CD4-positive, alpha-beta T cell treated with Interleukin-12 subunit alpha and Interleukin-12 subunit beta, for 1 hour (primary cell): ENCODE data around the gene RTKN.

Source experiments
- DNase-seq: peaks from one replicate; pipeline ENCODE4 v3.0.0-alpha.2; 2020

Gene RTKN

DNA sequence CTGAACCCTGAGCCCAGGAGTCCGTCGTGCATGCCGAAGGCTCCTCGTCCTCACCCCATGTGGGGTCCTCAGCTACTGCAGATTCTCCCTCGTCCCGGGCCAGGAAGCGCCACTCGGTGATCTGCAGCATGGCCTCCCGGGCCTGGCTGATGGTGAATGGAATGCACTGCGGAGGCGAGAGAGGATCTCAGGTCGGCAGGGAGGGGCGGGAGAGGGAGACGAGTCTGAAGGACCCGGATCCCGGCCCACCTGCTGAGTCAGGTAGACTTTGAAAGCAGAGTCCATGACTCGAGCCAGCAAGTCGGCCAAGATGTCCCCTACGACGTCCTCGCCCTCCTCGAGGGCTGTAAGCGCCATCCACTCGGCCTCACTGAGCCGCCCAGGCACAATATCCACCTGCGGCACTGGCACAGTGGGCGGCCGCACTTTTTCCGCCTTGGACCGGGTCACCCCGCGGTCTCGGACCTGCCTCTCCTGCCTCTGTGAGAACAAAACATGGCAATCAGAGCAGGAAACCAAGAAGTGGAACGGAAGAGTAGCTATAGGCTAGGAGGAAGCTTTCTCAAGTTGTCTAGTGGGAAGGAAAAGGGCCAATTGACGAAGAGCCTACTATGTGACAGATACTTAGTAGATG is 25.9 kb downstream of the RTKN start:
- DNase-seq, result no peak

GRCh38 chr2:74414881-74415761 is 26.6 kb downstream of the RTKN start:
- DNase-seq, result no peak

DNA sequence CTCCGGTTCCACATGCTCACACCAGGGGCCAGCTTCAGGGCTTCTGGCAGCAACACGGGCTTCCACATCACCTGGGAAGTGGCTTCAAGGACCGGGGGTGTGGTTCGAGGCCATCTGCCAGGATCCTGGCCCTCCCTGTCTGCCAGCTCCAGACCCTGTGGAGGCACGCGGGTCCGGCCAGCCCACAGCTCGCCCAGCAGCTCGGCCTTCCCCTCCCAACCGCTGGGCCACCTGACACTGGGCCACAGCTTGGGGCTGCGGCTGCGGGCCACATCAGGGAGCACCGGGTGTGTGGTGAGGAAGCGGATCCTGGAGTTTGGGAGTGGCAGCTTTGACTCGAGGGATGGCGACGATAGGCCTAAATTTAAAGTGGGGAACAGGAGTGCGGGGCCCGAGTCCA is 27.3 kb downstream of the RTKN start:
- no peak for DNase-seq

DNA sequence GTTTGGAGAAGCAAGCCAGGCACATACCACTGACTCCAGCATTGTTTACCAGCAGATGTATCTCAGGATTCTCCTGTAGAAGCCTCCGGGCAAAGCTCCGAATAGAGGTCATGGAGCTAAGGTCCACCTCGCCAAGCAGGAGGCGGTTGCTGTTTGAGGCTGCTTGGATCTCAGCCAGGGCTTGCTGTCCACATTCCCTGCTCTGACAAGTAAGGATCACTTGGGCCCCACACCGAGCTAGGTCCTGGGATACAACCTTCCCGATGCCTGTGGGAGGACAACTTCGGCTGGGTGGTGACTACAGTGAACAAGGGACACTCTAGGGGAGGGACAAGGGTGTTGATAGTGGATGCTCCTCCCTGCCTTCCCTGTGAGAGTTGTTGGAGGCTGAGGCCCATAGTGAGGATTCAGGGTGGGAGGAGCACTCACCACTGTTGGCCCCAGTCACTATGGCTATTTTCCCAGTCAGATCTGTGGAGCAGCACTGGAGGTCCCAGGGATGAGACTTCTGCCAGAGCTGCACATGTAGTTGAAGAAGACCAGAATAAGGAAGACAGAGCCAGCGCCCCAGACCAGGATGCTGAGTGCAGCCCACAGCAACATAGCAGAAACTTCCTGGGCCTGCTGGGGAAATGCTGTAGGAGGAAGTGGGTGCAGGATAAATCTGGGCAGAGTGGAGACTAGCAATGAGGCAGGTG is 28.6 kb downstream of the RTKN start:
- no peak for DNase-seq

DNA sequence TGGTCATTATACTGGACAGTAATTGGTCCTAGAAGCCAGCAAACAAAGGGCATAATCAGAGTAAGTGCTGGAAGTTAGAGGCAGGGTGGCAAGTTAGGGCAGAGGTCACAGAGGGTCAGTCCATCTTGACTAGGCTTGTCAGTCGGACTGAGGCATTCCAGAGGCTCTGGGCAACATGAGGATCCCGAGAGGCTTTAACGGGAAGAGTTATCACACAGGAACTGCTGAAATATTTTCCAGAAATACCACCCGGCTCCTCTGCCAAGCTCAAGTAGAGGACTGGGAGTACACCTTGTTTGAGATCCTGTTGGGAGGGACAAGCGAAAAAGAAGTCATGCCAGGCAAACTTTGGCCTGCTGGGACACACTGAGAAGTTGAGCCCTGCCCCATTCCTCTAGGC is 34.1 kb downstream of the RTKN start:
- no peak for DNase-seq

DNA sequence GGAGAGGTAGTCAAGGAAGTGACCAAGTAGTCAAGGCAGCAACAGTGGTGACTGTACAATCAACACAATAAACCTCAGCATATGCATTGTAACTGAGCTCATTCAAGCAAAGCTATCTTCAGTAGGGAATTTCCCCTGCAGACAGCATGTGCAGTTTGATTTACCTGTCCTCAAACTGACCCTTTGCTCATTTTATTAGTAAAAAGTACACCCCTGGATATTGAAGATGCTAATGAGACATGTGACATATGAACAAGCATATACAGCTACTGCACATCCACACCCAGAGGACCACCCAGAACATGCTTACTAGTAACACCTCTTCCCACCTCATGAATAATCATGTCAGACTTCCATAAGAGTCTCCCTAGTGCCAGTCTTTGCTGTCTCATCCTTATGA is 35.7 kb downstream of the RTKN start:
- DNase-seq, result no peak

- DNase-seq, result no peak
These were observed 39.8 kb downstream of the RTKN start for GRCh38 chr2:74401891-74402290.

- peak; percentile 59 for DNase-seq
These were observed 42.0 kb downstream of the RTKN start for GRCh38 chr2:74399785-74400184.

DNA sequence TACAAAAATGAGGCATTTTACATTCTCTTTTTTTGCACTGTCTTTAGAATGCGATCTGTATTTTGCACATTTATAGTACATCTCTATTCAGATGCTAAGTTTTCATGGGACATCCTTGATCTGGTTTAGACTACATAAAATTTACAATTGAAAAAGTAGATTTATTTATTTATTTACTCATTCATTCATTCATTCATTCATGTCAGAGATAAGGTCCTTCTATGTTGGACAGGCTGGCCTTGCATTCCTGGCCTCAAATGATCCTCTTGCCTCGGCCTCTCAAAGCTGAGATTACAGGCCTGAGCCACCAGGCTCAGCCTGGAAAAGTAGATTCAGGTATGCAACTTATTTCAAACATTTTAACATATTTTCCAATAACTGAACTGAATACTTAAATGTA is 45.6 kb downstream of the RTKN start:
- no peak for DNase-seq

DNA sequence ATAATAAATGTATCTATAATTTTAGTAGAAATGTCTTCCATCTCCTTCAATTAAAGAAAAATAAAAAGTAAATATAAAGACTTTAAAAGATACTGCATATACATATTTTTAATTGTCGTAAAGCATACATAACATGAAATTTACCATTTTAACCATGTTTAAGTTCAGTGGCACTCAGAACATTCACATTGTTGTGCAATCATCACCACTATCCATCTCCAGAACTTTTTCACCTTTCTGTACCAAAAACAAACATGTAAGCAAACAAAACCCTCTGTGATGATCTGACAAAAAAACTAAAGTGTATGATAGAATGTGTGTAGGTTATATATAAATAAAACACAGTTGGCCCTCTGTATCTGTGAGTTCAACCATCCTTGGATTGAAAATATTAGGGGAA is 48.2 kb downstream of the RTKN start:
- DNase-seq, result no peak

DNA sequence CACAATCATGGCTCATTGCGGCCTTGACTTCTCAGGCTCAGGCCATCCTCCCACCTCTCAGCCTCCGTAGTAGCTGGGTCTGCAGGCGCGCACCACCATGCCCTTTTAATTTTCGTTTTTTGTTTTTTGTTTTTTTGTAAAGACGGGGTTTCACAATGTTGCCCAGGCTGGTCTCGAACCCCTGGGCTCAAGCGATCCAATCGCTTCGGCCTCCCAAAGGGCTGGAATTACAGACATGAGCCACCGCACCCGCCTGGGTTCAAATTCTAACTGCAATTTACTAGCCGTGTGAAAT is 49.3 kb downstream of the RTKN start:
- DNase-seq, result no peak

GRCh38 chr2:74391580-74392448 is 49.9 kb downstream of the RTKN start:
- DNase-seq, result peak; percentile 96

- no peak for DNase-seq
These were observed 50.5 kb downstream of the RTKN start for GRCh38 chr2:74391209-74391579.

DNA sequence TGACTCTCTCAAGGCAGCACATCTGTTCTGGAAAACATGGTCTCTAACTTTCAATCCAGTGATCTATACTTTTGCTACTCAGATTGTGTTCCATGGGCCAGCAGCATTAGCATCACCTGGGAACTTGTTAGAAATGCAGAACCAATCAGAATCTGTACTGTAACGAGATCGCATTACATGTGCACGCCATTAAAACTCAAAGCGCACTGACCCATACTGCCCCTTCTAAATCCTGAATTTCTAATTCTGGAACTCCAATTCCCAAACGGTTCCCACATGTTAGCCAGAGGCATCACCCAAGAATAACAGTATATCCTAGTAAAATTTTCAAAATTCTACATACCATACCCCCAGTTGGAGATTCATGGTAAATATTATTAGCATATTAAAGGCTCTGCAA is 51.1 kb downstream of the RTKN start:
- no peak for DNase-seq

DNA sequence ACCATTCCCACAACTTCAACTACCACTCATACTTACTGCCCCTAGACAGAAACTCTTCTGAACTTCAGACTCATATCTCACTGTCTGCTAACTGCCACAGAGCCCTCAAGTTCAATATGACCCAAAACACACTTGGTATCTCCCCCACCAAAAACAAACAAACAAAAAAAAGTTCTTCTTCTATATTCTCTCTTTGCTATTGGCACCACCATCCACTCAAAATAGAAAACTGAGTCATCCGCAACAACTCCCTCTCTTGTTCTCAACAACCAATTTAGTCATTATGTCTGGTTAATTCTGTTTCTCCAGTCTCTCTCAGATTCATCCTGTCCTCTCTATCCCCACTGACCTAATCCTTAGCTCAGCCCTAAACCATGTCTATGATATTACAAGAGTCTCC is 54.4 kb downstream of the RTKN start:
- DNase-seq, result no peak

- no peak for DNase-seq
These were observed 56.3 kb downstream of the RTKN start for GRCh38 chr2:74385396-74385795.

- no peak for DNase-seq
These were observed 57.7 kb downstream of the RTKN start for GRCh38 chr2:74384051-74384450.

DNA sequence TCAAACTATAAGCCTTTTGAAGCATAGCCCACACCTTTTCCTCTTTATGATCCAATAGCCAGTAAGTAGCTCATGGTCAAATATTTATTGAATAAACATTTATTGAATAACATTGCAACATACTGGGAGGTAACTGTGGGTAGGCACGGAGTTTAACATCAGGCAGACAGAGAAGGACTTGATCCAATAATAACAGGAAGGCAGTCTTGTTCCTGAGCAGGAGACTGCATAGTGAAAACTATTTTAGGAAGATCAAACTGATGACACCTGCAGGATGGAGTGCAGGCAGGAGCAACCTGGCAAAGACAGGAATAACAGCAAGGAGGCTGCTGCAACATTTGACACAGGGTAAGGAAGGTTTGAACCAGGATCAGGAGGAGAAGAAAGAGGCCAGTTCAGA is 58.5 kb downstream of the RTKN start:
- DNase-seq, result no peak

GRCh38 chr2:74381751-74382150 is 60.0 kb downstream of the RTKN start:
- no peak for DNase-seq

- DNase-seq, result peak; percentile 21
These were observed 61.6 kb downstream of the RTKN start, which contains the start of gene DCTN1 for GRCh38 chr2:74379851-74380789. DCTN1 (minus strand) TSS chr2:74380311; CDS start chr2:74380037, 274 bp downstream.

GRCh38 chr2:74378007-74378406 is 63.7 kb downstream of the RTKN start:
- no peak for DNase-seq

DNA sequence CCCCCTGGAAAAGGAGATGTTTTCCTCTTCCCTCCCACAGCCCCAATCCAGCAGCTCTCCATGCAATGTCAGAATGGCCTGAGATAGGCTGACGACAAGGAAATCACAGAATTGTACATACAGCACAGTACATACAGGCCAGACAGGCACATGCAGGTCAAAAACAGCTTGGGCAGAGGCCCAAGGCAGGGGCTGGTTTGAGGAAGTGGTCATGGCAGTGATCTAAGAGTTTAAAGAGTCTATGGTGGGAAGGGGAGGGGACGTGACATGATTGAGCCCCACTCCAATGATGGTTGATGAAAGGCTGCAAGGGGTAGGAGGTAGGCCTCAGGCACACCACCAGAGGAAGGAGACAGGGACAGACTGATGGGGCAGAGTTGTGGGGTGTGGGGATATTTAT is 65.9 kb downstream of the RTKN start:
- no peak for DNase-seq
